HG02970 (cell line): ENCODE results near the gene SPIN2A.
"Not testable (repeated sequence)": the region's sequence is repeated elsewhere in the genome, so short reads cannot be mapped to it uniquely, and the experiment has no call there.

Experiments used
- ATAC-seq: cut with Tn5 transposase; IDR thresholded peaks from one replicate; pipeline ENCODE4 v1.9.1; 2021; ENCODE audit warnings: mild to moderate bottlenecking, moderate library complexity, moderate number of reproducible peaks; ENCODE audit not compliant: unreplicated experiment, low FRiP score

Gene SPIN2A

DNA sequence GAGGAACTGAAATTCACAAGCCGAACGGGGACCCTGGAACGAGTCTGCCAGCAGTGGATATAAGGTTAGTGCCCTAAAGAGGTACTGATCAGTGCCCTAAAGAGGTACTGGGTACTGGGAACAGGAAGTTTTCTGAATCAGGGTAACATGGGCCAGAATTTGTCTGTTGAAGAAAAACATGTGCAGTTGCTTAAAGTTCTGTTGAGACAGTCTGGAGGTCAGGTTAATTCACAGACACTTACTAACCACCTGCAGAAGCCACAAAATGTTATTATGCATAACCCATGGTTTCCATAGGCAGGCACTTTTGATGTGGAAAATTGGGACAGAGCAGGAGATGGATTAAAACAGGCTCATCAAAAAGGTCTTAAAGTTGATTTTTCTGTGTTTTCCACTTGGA is 33.7 kb downstream of the SPIN2A start:
- no peak for ATAC-seq

DNA sequence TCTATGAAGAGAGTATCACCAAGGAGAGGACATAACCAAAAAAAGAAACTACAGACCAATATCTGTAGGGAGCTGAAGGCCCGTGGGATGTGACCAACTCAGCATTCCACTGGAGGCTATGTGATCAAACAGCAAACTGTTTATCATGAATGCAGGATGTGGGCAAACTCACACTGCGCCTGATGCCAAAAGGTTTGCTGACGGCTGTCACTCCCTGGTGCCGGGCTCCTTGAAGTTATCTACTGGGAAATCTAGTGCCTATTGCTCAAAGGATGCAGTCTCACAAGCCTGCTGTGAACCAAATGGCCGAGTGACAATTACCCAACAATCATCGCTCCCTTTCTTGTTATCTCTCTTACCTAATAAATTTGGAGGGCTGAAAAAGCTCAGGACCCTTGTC is 34.3 kb downstream of the SPIN2A start:
- ATAC-seq, result not testable (repeated sequence)
